B cell (primary cell): ENCODE results near the gene EPOP. TPM values are rescaled to one million over a fixed set of nuclear protein-coding genes. Genes with fewer than 3 reads are reported as not detected.

Experiments
- ATAC-seq: fragments of 200-7000 bp; cut with Tn5 transposase; one replicate; pipeline ENCODE4 v1.10.0; 2021; ENCODE audit warnings: low read depth, mild to moderate bottlenecking, moderate number of reproducible peaks, moderate library complexity
- CTCF ChIA-PET: fragments of 350-600 bp; sonication (Branson Sonifier 250); formaldehyde crosslinking; loops from one replicate; lab custom pipeline; 2021; ENCODE audit warnings: antibody characterized with exemption, inconsistent platforms; lab: Charles Lee
- POLR2A ChIA-PET: fragments of 350-600 bp; sonication (Branson Sonifier 250); formaldehyde crosslinking; loops from one replicate; lab custom pipeline; 2021; ENCODE audit warnings: antibody characterized with exemption; lab: Charles Lee
- DNase-seq: peaks from one replicate; pipeline ENCODE4 v3.0.0; 2013
- H2AFZ ChIP-seq: 2 replicates; pipeline ENCODE4 v1.6.1; 2012; ENCODE audit warnings: mild to moderate bottlenecking, low read depth, low read length; ENCODE audit not compliant: insufficient read depth, poor library complexity, severe bottlenecking
- H3K27ac ChIP-seq, 2 donors: 1 replicate in 1 of 2; 2 replicates in 1 of 2; pipeline ENCODE4 v1.5.1; 2012 to 2013; ENCODE audit warnings: low read length in 2 of 2, mild to moderate bottlenecking in 2 of 2, moderate library complexity in 1 of 2
- H3K27me3 ChIP-seq, 4 experiments: fragments of 200-600 bp in 1 of 4; sonication (generic) in 1 of 4; replicated peaks in 1 of 4; 1 replicate in 2 of 4; 2 replicates in 2 of 4; pipeline versions ENCODE4 v1.6.1 to v1.7.0; 2013 to 2016; ENCODE audit warnings: low read length in 3 of 4, mild to moderate bottlenecking in 2 of 4, mixed read lengths in 1 of 4, moderate library complexity in 1 of 4; ENCODE audit not compliant: insufficient read depth in 4 of 4, control insufficient read depth in 3 of 4; ENCODE audit errors: control extremely low read depth in 1 of 4
- H3K36me3 ChIP-seq, 2 experiments: replicated peaks in 1 of 2; 1 replicate in 1 of 2; 2 replicates in 1 of 2; pipeline versions ENCODE4 v1.6.1 to v1.7.1; 2013; ENCODE audit warnings: low read length in 1 of 2; ENCODE audit not compliant: insufficient read depth in 2 of 2, control insufficient read depth in 1 of 2; ENCODE audit errors: control extremely low read depth in 1 of 2, extremely low read depth in 1 of 2
- H3K4me1 ChIP-seq, 2 donors: fragments of 200-600 bp in 1 of 2; sonication (generic) in 1 of 2; 1 replicate in 1 of 2; 2 replicates in 1 of 2; pipeline versions ENCODE4 v1.5.1 to v1.6.1; 2013 to 2017; ENCODE audit warnings: low read length in 2 of 2; ENCODE audit not compliant: control insufficient read depth in 2 of 2, insufficient read depth in 2 of 2
- H3K4me2 ChIP-seq: replicated peaks from 2 replicates; pipeline ENCODE3; 2012; ENCODE audit warnings: mild to moderate bottlenecking, low read depth, low read length; ENCODE audit not compliant: poor library complexity, severe bottlenecking
- H3K4me3 ChIP-seq, 5 experiments: fragments of 200-600 bp in 1 of 5; sonication (generic) in 1 of 5; 1 replicate in 3 of 5; 2 replicates in 2 of 5; pipeline versions ENCODE4 v1.5.1 to v1.7.0; 2011 to 2016; ENCODE audit warnings: low read length in 4 of 5, mild to moderate bottlenecking in 4 of 5, low read depth in 2 of 5, control low read depth in 1 of 5, moderate library complexity in 1 of 5; ENCODE audit not compliant: insufficient read depth in 1 of 5; ENCODE audit errors: control extremely low read depth in 1 of 5, extremely low read depth in 1 of 5
- H3K79me2 ChIP-seq: fragments of 200-600 bp; sonication (generic); one replicate; pipeline ENCODE4 v1.6.0; 2016; ENCODE audit warnings: low read length; ENCODE audit not compliant: control insufficient read depth, insufficient read depth
- H3K9ac ChIP-seq: fragments of 200-600 bp; sonication (generic); 2 replicates; pipeline ENCODE4 v1.6.1; 2017; ENCODE audit warnings: mild to moderate bottlenecking, low read length, moderate library complexity
- H3K9me3 ChIP-seq, 3 donors: one replicate each; pipeline versions ENCODE4 v1.6.1 to v1.7.1; 2013; ENCODE audit warnings: low read length in 2 of 3; ENCODE audit not compliant: control insufficient read depth in 2 of 3, insufficient read depth in 1 of 3; ENCODE audit errors: control extremely low read depth in 1 of 3
- H4K20me1 ChIP-seq: 2 replicates; pipeline ENCODE4 v1.6.0; 2012; ENCODE audit warnings: mild to moderate bottlenecking, low read length; ENCODE audit not compliant: insufficient read depth, control insufficient read depth, poor library complexity, severe bottlenecking
- H3K27ac Mint-ChIP-seq: one replicate; pipeline ENCODE4 v1.8.0; 2021; ENCODE audit warnings: mixed read lengths
- H3K27me3 Mint-ChIP-seq: one replicate; pipeline ENCODE4 v1.8.0; 2021; ENCODE audit warnings: mixed read lengths
- H3K4me1 Mint-ChIP-seq: one replicate; pipeline ENCODE4 v1.8.0; 2021; ENCODE audit warnings: mixed read lengths
- H3K4me3 Mint-ChIP-seq: one replicate; pipeline ENCODE4 v1.8.0; 2021; ENCODE audit warnings: mixed read lengths
- H3K9me3 Mint-ChIP-seq: one replicate; pipeline ENCODE4 v1.8.0; 2022; ENCODE audit warnings: mixed read lengths; ENCODE audit not compliant: insufficient read depth
- EZH2 ChIP-seq: IDR thresholded peaks from 2 replicates; pipeline ENCODE4 v1.6.1; 2012; ENCODE audit warnings: borderline replicate concordance, low read depth, mild to moderate bottlenecking, moderate library complexity, low read length; ENCODE audit not compliant: insufficient read depth, poor library complexity, severe bottlenecking
- WGBS: methylation state at CpG from one replicate; pipeline ENCODE4 v1.1.5; 2013; ENCODE audit warnings: missing lambda C conversion rate; ENCODE audit not compliant: insufficient coverage; 5-methylcytosine and 5-hydroxymethylcytosine counted together
- intact Hi-C: fragments of 100-400 bp; cut with micrococcal nuclease; formaldehyde crosslinking; loops from one replicate; pipeline ENCODE4 v1.10.0; 2022
- polyA plus RNA-seq: library from polyadenylated mRNA; depleted of rRNA; stranded (reverse); fragments of >200 nt; gene quantifications from 2 replicates; pipeline ENCODE4 v1.2.3, GENCODE V29; 2012
- total RNA-seq, 2 donors: library from RNA; stranded (reverse); fragments of 120-200 nt in 1 of 2; gene quantifications; 1 replicate in 1 of 2; 2 replicates in 1 of 2; pipeline versions ENCODE4 v1.2.3 to v1.2.4, GENCODE V29; 2013 to 2022
- TF ChIP-seq, protein P1 (sequence below): fragments of 200-600 bp; IDR thresholded peaks from one replicate; pipeline ENCODE4 v1.8.0; 2022; ENCODE audit warnings: antibody characterized with exemption, mild to moderate bottlenecking

Gene EPOP
- total and polyA plus RNA-seq, 2 donors (not counting 1 experiment from before 2014, with no cell fraction given), result 0.66 to 1.2 TPM

- intact Hi-C loops, result loop anchor here (1.0 to 2.0 kb wide), 4 partner anchors 24 to 476 kb away; partner anchors contain the start of gene CISD3
- DNase-seq, result peak; percentile 88
- H3K4me3 Mint-ChIP-seq, result peak overlapping the region; percentile 37
- H3K27me3 Mint-ChIP-seq, result peaks cover 23% of the 10 kb centered on the region
- H3K9me3 ChIP-seq, result peaks cover 0 to 4% (median 0%) of the 10 kb centered on the region in 3 donors
- no peak overlapping the region for H3K4me3 ChIP-seq
- H3K27ac Mint-ChIP-seq, result no peak overlapping the region
- H3K27me3 ChIP-seq, result peaks cover 0 to 34% (median 18%) of the 10 kb centered on the region in 4 experiments
- no peaks in the 10 kb centered on the region for H4K20me1 ChIP-seq
- no peaks in the 10 kb centered on the region for H3K79me2 ChIP-seq
- TF ChIP-seq, protein P1, sequence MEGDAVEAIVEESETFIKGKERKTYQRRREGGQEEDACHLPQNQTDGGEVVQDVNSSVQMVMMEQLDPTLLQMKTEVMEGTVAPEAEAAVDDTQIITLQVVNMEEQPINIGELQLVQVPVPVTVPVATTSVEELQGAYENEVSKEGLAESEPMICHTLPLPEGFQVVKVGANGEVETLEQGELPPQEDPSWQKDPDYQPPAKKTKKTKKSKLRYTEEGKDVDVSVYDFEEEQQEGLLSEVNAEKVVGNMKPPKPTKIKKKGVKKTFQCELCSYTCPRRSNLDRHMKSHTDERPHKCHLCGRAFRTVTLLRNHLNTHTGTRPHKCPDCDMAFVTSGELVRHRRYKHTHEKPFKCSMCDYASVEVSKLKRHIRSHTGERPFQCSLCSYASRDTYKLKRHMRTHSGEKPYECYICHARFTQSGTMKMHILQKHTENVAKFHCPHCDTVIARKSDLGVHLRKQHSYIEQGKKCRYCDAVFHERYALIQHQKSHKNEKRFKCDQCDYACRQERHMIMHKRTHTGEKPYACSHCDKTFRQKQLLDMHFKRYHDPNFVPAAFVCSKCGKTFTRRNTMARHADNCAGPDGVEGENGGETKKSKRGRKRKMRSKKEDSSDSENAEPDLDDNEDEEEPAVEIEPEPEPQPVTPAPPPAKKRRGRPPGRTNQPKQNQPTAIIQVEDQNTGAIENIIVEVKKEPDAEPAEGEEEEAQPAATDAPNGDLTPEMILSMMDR, result peak; percentile 96
- TF ChIP-seq EZH2, result no peak
- H3K9ac ChIP-seq, result no peak overlapping the region
- 19% methylated on average over 4 of the region's 9 CpGs for WGBS
- H3K27ac ChIP-seq, result no peak overlapping the region
- no peak overlapping the region for H3K4me2 ChIP-seq
- peaks cover 24 to 37% of the 10 kb centered on the region in 2 donors for H3K4me1 ChIP-seq
- POLR2A ChIA-PET, result interaction anchor here (0.9 to 1.6 kb wide), 6 partner anchors 9 to 58 kb away, joined by 3 to 10 read pairs (median 4); partner anchors contain the start of gene CISD3
- H3K36me3 ChIP-seq, result no peaks in the 10 kb centered on the region
- H3K9me3 Mint-ChIP-seq, result no peaks in the 10 kb centered on the region
- peak; percentile 64 for ATAC-seq
- CTCF ChIA-PET, result interaction anchor here (0.9 to 8.6 kb wide), 16 partner anchors 9 to 488 kb away, joined by 3 to 172 read pairs (median 6); partner anchors contain the start of genes CISD3 and PSMB3
- H3K4me1 Mint-ChIP-seq, result peaks cover 26% of the 10 kb centered on the region
- no peak overlapping the region for H2AFZ ChIP-seq
Measured at GRCh38 chr17:38676706-38677504, 2.1 kb upstream of the EPOP start.
